K562 (cell line): ENCODE data around the gene ANO1. TPM values are rescaled to one million over a fixed set of nuclear protein-coding genes. Genes with fewer than 3 reads are reported as not detected.

Source experiments
- HDAC1 ChIP-seq, 2 experiments: fragments of 450-650 bp; IDR thresholded peaks; 2 replicates each; pipeline ENCODE4 v1.6.1; 2016 to 2017; ENCODE audit warnings: inconsistent platforms in 1 of 2, mild to moderate bottlenecking in 1 of 2, moderate library complexity in 1 of 2
- HDAC2 ChIP-seq: fragments of 450-650 bp; IDR thresholded peaks from 2 replicates; pipeline ENCODE4 v1.6.1; 2016; ENCODE audit warnings: mild to moderate bottlenecking
- HLTF ChIP-seq: fragments of 450-650 bp; IDR thresholded peaks from 2 replicates; pipeline ENCODE4 v1.6.1; 2016
- MEF2A ChIP-seq: IDR thresholded peaks from 2 replicates; pipeline ENCODE4 v1.6.1; 2011; ENCODE audit warnings: low read depth, mild to moderate bottlenecking, low read length, moderate library complexity; ENCODE audit not compliant: control insufficient read depth
- PTBP1 ChIP-seq: fragments of 200-400 bp; formaldehyde crosslinking; IDR thresholded peaks from 2 replicates; pipeline ENCODE4 v1.6.1; 2017; ENCODE audit warnings: low read depth, low read length
- RAD21 ChIP-seq, 2 experiments: fragments of 250-450 bp in 1 of 2; fragments of 450-650 bp in 1 of 2; sonication (Bioruptor Pico) in 1 of 2; formaldehyde crosslinking in 1 of 2; IDR thresholded peaks in 1 of 2; conservative IDR thresholded peaks in 1 of 2; 2 replicates each; pipeline versions ENCODE4 v1.4.0 to v1.8.0; 2020 to 2022; ENCODE audit warnings: mild to moderate bottlenecking in 2 of 2, moderate library complexity in 1 of 2
- RBM25 ChIP-seq: fragments of 200-400 bp; formaldehyde crosslinking; IDR thresholded peaks from 2 replicates; pipeline ENCODE4 v1.6.1; 2018; ENCODE audit warnings: low read length, low read depth, moderate library complexity; ENCODE audit not compliant: severe bottlenecking
- SMARCA5 ChIP-seq: fragments of 450-650 bp; IDR thresholded peaks from 2 replicates; pipeline ENCODE4 v1.6.1; 2016
- THRAP3 ChIP-seq: fragments of 450-650 bp; IDR thresholded peaks from 2 replicates; pipeline ENCODE4 v1.6.1; 2016; ENCODE audit warnings: mild to moderate bottlenecking, inconsistent platforms, borderline replicate concordance
- YY1 ChIP-seq, 3 experiments: IDR thresholded peaks; 2 replicates each; pipeline ENCODE4 v1.6.1; 2011; ENCODE audit warnings: low read length in 2 of 3, mild to moderate bottlenecking in 2 of 3, moderate library complexity in 2 of 3, borderline replicate concordance in 1 of 3, control low read depth in 1 of 3, low read depth in 1 of 3; ENCODE audit not compliant: insufficient read depth in 3 of 3, insufficient replicate concordance in 2 of 3, control insufficient read depth in 1 of 3, insufficient read length in 1 of 3; ENCODE audit errors: extremely low read depth in 1 of 3
- polyA plus RNA-seq, 8 experiments: library from polyadenylated mRNA; depleted of rRNA in 4 of 8; stranded (reverse) in 5 of 8; unstranded in 3 of 8; fragments of >200 nt; fragmentation: Nextera tagmentation in 2 of 8; fragmentation: Illumina TruSeq in 1 of 8; extraction: Ambion mirVana in 2 of 8; extraction: Trizol in 1 of 8; gene quantifications; 2 replicates each; pipeline versions ENCODE4 v1.2.1 to v1.2.3, GENCODE V29; 2011 to 2014; ENCODE audit warnings: inconsistent platforms in 1 of 8, missing spikeins in 1 of 8
- total RNA-seq, 7 experiments: library from RNA; depleted of rRNA in 6 of 7; stranded (reverse); fragments of >200 nt in 6 of 7; fragmentation: Illumina TruSeq in 2 of 7; extraction: Trizol in 2 of 7; gene quantifications; 2 replicates each; pipeline versions ENCODE4 v1.2.1 to v1.2.3, GENCODE V29; 2011 to 2021; ENCODE audit warnings: low replicate concordance in 1 of 7
- TF ChIP-seq, protein P1 (sequence below): fragments of 150-350 bp; IDR thresholded peaks from 2 replicates; pipeline ENCODE4 v1.6.1; 2014; ENCODE audit warnings: low read depth, mild to moderate bottlenecking, low read length, borderline replicate concordance
- TF ChIP-seq, protein P2 (sequence below): sonication (generic); IDR thresholded peaks from 2 replicates; pipeline ENCODE4 v1.6.1; 2016

Gene ANO1
- total and polyA plus RNA-seq, 9 of the 15 experiments (the other 6 are each of a cell fraction or from before 2014, with no cell fraction given) = not detected

DNA sequence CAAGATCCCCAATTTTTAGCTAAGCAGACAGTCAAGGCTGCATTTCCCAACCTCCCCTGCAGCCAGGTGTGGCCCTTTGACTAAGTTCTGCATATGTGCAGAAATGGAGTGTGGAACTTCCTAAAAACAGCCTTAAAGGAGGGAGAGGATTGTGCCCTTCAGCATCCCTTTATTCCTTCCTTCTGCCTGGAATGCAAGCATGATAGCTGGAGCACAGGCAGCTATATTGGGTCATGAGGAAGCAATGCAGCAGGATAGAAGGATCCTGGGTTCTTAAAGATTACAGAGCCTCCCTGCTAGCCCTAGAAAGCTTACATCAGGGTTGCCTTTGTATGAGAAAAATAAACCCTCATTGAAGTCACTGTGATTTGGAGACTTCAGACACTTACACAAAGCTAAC is 154.9 kb downstream of the ANO1 start (continued):
- TF ChIP-seq, protein P1, sequence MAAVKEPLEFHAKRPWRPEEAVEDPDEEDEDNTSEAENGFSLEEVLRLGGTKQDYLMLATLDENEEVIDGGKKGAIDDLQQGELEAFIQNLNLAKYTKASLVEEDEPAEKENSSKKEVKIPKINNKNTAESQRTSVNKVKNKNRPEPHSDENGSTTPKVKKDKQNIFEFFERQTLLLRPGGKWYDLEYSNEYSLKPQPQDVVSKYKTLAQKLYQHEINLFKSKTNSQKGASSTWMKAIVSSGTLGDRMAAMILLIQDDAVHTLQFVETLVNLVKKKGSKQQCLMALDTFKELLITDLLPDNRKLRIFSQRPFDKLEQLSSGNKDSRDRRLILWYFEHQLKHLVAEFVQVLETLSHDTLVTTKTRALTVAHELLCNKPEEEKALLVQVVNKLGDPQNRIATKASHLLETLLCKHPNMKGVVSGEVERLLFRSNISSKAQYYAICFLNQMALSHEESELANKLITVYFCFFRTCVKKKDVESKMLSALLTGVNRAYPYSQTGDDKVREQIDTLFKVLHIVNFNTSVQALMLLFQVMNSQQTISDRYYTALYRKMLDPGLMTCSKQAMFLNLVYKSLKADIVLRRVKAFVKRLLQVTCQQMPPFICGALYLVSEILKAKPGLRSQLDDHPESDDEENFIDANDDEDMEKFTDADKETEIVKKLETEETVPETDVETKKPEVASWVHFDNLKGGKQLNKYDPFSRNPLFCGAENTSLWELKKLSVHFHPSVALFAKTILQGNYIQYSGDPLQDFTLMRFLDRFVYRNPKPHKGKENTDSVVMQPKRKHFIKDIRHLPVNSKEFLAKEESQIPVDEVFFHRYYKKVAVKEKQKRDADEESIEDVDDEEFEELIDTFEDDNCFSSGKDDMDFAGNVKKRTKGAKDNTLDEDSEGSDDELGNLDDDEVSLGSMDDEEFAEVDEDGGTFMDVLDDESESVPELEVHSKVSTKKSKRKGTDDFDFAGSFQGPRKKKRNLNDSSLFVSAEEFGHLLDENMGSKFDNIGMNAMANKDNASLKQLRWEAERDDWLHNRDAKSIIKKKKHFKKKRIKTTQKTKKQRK = peak; percentile 63; the same call in 1 of the 2 replicates
- no peak for TF ChIP-seq MEF2A
- TF ChIP-seq RBM25 = peak; percentile 98
- no peak for TF ChIP-seq YY1 (IDR thresholded peaks at IDR 0.05; ENCODE audit: borderline replicate concordance in 1 of 3, control insufficient read depth in 1 of 3, extremely low read depth in 1 of 3, insufficient read depth in 3 of 3, insufficient read length in 1 of 3, insufficient replicate concordance in 2 of 3, low read depth in 1 of 3, low read length in 2 of 3)
- TF ChIP-seq RAD21 (CRISPR knock-in tag; conservative IDR thresholded peaks at IDR 0.05 in 1 of 2, IDR thresholded peaks at IDR 0.05 in 1 of 2) = no peak
- TF ChIP-seq, protein P2, sequence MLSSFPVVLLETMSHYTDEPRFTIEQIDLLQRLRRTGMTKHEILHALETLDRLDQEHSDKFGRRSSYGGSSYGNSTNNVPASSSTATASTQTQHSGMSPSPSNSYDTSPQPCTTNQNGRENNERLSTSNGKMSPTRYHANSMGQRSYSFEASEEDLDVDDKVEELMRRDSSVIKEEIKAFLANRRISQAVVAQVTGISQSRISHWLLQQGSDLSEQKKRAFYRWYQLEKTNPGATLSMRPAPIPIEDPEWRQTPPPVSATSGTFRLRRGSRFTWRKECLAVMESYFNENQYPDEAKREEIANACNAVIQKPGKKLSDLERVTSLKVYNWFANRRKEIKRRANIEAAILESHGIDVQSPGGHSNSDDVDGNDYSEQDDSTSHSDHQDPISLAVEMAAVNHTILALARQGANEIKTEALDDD = no peak
- peak in 1 of 2 experiments; percentile 14; a peak in 1 of 4 replicates for TF ChIP-seq HDAC1 (IDR thresholded peaks at IDR 0.05)
- TF ChIP-seq SMARCA5 = peak; percentile 96
- TF ChIP-seq HLTF = peak; percentile 92
- TF ChIP-seq PTBP1 = 0 out of 2 replicates have a peak, but pooled peaks have one; percentile 69
- 0 out of 2 replicates have a peak, but pooled peaks have one; percentile 18 for TF ChIP-seq HDAC2
- no peak for TF ChIP-seq THRAP3
